Neural cell (in vitro differentiated cells): ENCODE results near the gene EPB41L2. TPM values are rescaled to one million over a fixed set of nuclear protein-coding genes. Genes with fewer than 3 reads are reported as not detected.

Source experiments
- H2AFZ ChIP-seq: fragments of 200-600, 300-800 bp; sonication (generic), shearing (Covaris generic); 2 replicates; pipeline ENCODE4 v1.6.0; 2014; ENCODE audit warnings: low read depth, mild to moderate bottlenecking, antibody characterized with exemption, low read length, moderate library complexity
- H3F3A ChIP-seq: fragments of 200-600 bp; shearing (Covaris generic); 2 replicates; pipeline ENCODE4 v1.6.1; 2016; ENCODE audit warnings: mild to moderate bottlenecking, moderate library complexity, mixed read lengths, antibody characterized with exemption, low read length; ENCODE audit not compliant: insufficient read depth, poor library complexity, severe bottlenecking
- H3K27ac ChIP-seq: fragments of 200-600, 300-800 bp; sonication (generic), shearing (Covaris generic); 2 replicates; pipeline ENCODE4 v1.5.1; 2014; ENCODE audit warnings: mild to moderate bottlenecking, low read length, moderate library complexity
- H3K27me3 ChIP-seq: fragments of 300-800, 200-600 bp; sonication (generic), shearing (Covaris generic); 2 replicates; pipeline ENCODE4 v1.6.0; 2014; ENCODE audit warnings: mild to moderate bottlenecking, low read depth, low read length, moderate library complexity; ENCODE audit not compliant: insufficient read depth
- H3K36me3 ChIP-seq: fragments of 300-800, 200-600 bp; sonication (generic), shearing (Covaris generic); 2 replicates; pipeline ENCODE4 v1.5.1; 2014; ENCODE audit warnings: mild to moderate bottlenecking, antibody characterized with exemption, low read length, moderate library complexity; ENCODE audit not compliant: insufficient read depth
- H3K4me2 ChIP-seq: fragments of 300-800, 200-600 bp; sonication (generic), shearing (Covaris generic); 2 replicates; pipeline ENCODE4 v1.6.0; 2014; ENCODE audit warnings: mild to moderate bottlenecking, low read length
- H3K4me3 ChIP-seq: fragments of 300-800, 200-600 bp; sonication (generic), shearing (Covaris generic); 2 replicates; pipeline ENCODE4 v1.5.1; 2014; ENCODE audit warnings: mild to moderate bottlenecking, low read length, moderate library complexity
- H3K79me2 ChIP-seq: fragments of 200-600 bp; shearing (Covaris generic); replicated peaks from 2 replicates; pipeline ENCODE4 v1.6.0; 2014; ENCODE audit warnings: mild to moderate bottlenecking, low read length, moderate library complexity; ENCODE audit not compliant: insufficient read depth
- H3K9ac ChIP-seq: fragments of 300-800, 200-600 bp; sonication (generic), shearing (Covaris generic); 2 replicates; pipeline ENCODE4 v1.6.1; 2016; ENCODE audit warnings: mild to moderate bottlenecking, low read length, mixed read lengths
- H3K9me2 ChIP-seq: fragments of 200-600 bp; shearing (Covaris generic); 2 replicates; pipeline ENCODE4 v1.6.1; 2016; ENCODE audit warnings: mild to moderate bottlenecking, low read length, mixed read lengths; ENCODE audit not compliant: insufficient read depth
- H3K9me3 ChIP-seq: fragments of 200-600, 300-800 bp; sonication (generic), shearing (Covaris generic); 2 replicates; pipeline ENCODE4 v1.6.1; 2016; ENCODE audit warnings: mild to moderate bottlenecking, mixed run types, low read length, moderate library complexity, mixed read lengths
- H4K20me1 ChIP-seq: fragments of 200-600 bp; shearing (Covaris generic); 2 replicates; pipeline ENCODE4 v1.6.1; 2016; ENCODE audit warnings: mild to moderate bottlenecking, mixed run types; ENCODE audit not compliant: insufficient read depth
- EP300 ChIP-seq: fragments of 450-650 bp; conservative IDR thresholded peaks from 2 replicates; pipeline ENCODE4 v1.6.1; 2014; ENCODE audit warnings: antibody characterized with exemption, mild to moderate bottlenecking, moderate library complexity; ENCODE audit not compliant: poor library complexity, severe bottlenecking
- EZH2 ChIP-seq: fragments of 200-600, 300-800 bp; shearing (Covaris generic), sonication (generic); IDR thresholded peaks from 2 replicates; pipeline ENCODE4 v1.6.1; 2014; ENCODE audit warnings: antibody characterized with exemption, low read length, borderline replicate concordance, mild to moderate bottlenecking; ENCODE audit not compliant: insufficient read depth, poor library complexity, severe bottlenecking
- MXI1 ChIP-seq: fragments of 450-650 bp; conservative IDR thresholded peaks from 2 replicates; pipeline ENCODE4 v1.6.1; 2014; ENCODE audit warnings: antibody characterized with exemption, mild to moderate bottlenecking; ENCODE audit not compliant: poor library complexity, severe bottlenecking
- POLR2AphosphoS5 ChIP-seq: IDR thresholded peaks from 2 replicates; pipeline ENCODE4 v1.6.1; 2012
- RAD21 ChIP-seq: fragments of 450-650 bp; conservative IDR thresholded peaks from 2 replicates; pipeline ENCODE4 v1.6.1; 2014; ENCODE audit warnings: antibody characterized with exemption, mild to moderate bottlenecking, moderate library complexity
- REST ChIP-seq: IDR thresholded peaks from 2 replicates; pipeline ENCODE4 v1.6.1; 2012; ENCODE audit warnings: borderline replicate concordance
- SMC3 ChIP-seq: fragments of 450-650 bp; conservative IDR thresholded peaks from 2 replicates; pipeline ENCODE4 v1.6.1; 2014; ENCODE audit warnings: antibody characterized with exemption, mild to moderate bottlenecking, moderate library complexity; ENCODE audit not compliant: poor library complexity
- TAF1 ChIP-seq: IDR thresholded peaks from 2 replicates; pipeline ENCODE4 v1.6.1; 2012; ENCODE audit warnings: low read depth
- polyA plus RNA-seq: library from polyadenylated mRNA; depleted of rRNA; stranded (reverse); fragments of >200 nt; gene quantifications from 2 replicates; pipeline ENCODE4 v1.2.3, GENCODE V29; 2014
- TF ChIP-seq, protein P1 (sequence below): fragments of 450-650 bp; IDR thresholded peaks from 2 replicates; pipeline ENCODE4 v1.5.1; 2014; ENCODE audit warnings: antibody characterized with exemption, mild to moderate bottlenecking, moderate library complexity; ENCODE audit not compliant: poor library complexity, severe bottlenecking

Gene EPB41L2
- polyA plus RNA-seq, 1 donor from 2014 or later = 13.5 TPM

GRCh38 chr6:131039345-131039680 is 23.7 kb downstream of the EPB41L2 start:
- Histone ChIP-seq H3K9me2 (no peaks in the 10 kb centered on the region), H3F3A (no peaks in the 10 kb centered on the region), H3K9ac (no peak overlapping the region), H3K27ac (no peak overlapping the region), H3K9me3 (no peaks in the 10 kb centered on the region), H4K20me1 (no peaks in the 10 kb centered on the region), H3K79me2 (no peaks in the 10 kb centered on the region), H3K36me3 (no peaks in the 10 kb centered on the region), H3K4me3 (no peak overlapping the region), H3K27me3 (no peaks in the 10 kb centered on the region), H2AFZ (no peak overlapping the region), H3K4me2 (no peak overlapping the region)
- TF ChIP-seq SMC3 (no peak), EP300 (no peak), EZH2 (no peak), TAF1 (no peak)

DNA sequence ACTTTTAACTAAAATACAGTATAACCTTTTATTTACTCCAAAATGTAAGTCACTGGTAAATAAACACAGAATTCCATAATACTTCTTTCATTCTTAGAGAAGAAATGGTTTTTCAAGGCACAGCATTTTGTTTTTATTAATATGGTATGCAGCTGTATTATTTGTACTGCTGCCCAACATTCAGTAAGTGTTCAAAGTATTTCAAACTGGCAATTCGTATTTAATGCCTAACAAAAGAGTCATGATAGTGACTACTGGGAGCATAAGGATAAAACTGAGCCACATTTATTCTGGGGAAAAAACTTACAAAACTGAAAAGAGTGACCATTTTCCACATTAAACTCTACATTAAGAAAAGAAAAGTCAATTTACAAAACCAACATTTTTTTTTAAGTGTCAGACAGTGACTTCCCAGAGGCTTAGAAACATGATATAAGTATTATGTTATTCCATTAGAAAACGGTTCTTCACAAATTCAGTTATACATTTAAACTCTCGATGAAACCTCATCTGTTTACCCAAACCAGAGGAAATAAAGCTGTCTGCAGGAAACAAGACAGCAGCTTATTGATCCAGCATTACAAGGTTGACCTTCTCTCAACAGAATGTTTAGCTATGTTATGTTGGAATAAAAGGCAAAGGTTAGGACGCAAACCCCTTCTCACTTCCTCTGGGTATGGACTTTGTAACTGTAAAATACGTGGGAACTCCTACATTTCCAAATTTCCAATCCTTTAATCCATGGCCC is 24.3 kb downstream of the EPB41L2 start:
- Histone ChIP-seq H3K9ac (no peak overlapping the region), H3K36me3 (no peaks in the 10 kb centered on the region), H3K9me3 (no peaks in the 10 kb centered on the region), H3F3A (no peaks in the 10 kb centered on the region), H3K27me3 (no peaks in the 10 kb centered on the region), H3K9me2 (no peaks in the 10 kb centered on the region), H3K79me2 (no peaks in the 10 kb centered on the region), H3K4me3 (no peak overlapping the region), H4K20me1 (no peaks in the 10 kb centered on the region), H3K27ac (no peak overlapping the region), H3K4me2 (no peak overlapping the region), H2AFZ (no peak overlapping the region)
- TF ChIP-seq REST (no peak), RAD21 (no peak), POLR2AphosphoS5 (no peak), MXI1 (no peak), TAF1 (no peak), SMC3 (no peak), EZH2 (no peak), EP300 (no peak)
- TF ChIP-seq, protein P1, sequence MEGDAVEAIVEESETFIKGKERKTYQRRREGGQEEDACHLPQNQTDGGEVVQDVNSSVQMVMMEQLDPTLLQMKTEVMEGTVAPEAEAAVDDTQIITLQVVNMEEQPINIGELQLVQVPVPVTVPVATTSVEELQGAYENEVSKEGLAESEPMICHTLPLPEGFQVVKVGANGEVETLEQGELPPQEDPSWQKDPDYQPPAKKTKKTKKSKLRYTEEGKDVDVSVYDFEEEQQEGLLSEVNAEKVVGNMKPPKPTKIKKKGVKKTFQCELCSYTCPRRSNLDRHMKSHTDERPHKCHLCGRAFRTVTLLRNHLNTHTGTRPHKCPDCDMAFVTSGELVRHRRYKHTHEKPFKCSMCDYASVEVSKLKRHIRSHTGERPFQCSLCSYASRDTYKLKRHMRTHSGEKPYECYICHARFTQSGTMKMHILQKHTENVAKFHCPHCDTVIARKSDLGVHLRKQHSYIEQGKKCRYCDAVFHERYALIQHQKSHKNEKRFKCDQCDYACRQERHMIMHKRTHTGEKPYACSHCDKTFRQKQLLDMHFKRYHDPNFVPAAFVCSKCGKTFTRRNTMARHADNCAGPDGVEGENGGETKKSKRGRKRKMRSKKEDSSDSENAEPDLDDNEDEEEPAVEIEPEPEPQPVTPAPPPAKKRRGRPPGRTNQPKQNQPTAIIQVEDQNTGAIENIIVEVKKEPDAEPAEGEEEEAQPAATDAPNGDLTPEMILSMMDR = no peak
